LNCaP clone FGC (cell line): ENCODE measurements around the gene NLGN3.

ENCODE experiments used
- DNase-seq: peaks from one replicate; pipeline ENCODE4 v3.0.0-alpha.2; 2011; ENCODE audit warnings: low read depth
- H3K4me3 ChIP-seq: 2 replicates; pipeline ENCODE4 v1.5.1; 2011; ENCODE audit warnings: mild to moderate bottlenecking, low read depth, low read length, control low read depth
- CTCF ChIP-seq: IDR thresholded peaks from 2 replicates; pipeline ENCODE4 v1.5.1; 2012; ENCODE audit warnings: mild to moderate bottlenecking; ENCODE audit not compliant: control insufficient read depth, insufficient read depth; ENCODE audit errors: extremely low read depth

The NLGN3 gene

GRCh38 chrX:71144651-71145050, at the start of gene NLGN3:
NLGN3 (plus strand) TSS chrX:71144841; CDS start chrX:71147750, 2,909 bp downstream.
- TF ChIP-seq CTCF, result no peak
- no peak for DNase-seq
- no peak within 1 kb of the TSS for H3K4me3 ChIP-seq

DNA sequence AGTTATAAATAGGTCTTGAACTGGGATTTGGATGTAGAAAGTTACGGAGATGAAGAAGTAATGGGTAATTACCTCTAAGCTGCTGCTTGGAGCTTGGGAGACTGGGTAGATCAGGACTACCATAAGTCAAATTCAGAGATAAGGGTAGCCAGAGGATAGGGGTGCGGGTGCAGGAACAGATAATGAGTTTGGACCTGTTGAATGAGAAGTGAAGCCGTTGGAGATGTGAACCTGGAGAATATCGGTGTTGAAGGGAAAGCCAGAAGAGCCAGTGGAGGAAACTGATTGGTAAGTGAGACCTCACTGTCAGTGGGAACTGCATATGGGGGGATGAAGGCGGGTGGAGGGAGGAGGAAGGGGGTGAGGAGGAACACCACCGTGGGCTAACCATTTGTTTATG, 49.6 kb upstream of the NLGN3 start:
- no peak for DNase-seq
- no peak for TF ChIP-seq CTCF

DNA sequence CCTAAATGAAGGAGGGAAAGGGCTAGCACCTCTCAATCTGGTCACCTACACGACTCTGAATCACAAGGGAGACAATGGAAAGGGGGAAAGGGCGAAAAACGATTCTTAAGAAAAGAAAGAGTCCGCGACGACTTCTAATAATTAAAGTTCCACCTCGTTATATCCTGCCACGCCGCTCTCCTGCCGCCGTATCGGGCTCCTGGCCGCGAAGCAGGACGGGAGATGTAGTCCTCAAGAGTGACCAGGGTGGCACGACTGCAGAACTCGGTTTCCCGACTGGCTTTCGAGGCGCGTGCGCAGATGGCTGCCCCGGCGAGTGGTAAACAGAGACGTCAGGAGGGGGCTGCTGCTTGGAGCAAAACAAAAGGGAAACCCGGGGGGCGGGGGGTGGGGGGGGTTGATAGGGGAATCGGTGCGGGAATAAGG, 49.1 kb upstream of the NLGN3 start, which contains the start of gene FOXO4:
FOXO4 (plus strand) TSS at position 297 of the 426 bp plus-strand sequence. CDS start 678 bp downstream, outside the sequence.
- TF ChIP-seq CTCF, result no peak
- peak; percentile 56 for DNase-seq
- peak within 1 kb of the TSS; percentile 60 for H3K4me3 ChIP-seq

More for the DNA sequence above, 49.6 kb upstream of the NLGN3 start:
- peak overlapping the region; percentile 60 for H3K4me3 ChIP-seq

DNA sequence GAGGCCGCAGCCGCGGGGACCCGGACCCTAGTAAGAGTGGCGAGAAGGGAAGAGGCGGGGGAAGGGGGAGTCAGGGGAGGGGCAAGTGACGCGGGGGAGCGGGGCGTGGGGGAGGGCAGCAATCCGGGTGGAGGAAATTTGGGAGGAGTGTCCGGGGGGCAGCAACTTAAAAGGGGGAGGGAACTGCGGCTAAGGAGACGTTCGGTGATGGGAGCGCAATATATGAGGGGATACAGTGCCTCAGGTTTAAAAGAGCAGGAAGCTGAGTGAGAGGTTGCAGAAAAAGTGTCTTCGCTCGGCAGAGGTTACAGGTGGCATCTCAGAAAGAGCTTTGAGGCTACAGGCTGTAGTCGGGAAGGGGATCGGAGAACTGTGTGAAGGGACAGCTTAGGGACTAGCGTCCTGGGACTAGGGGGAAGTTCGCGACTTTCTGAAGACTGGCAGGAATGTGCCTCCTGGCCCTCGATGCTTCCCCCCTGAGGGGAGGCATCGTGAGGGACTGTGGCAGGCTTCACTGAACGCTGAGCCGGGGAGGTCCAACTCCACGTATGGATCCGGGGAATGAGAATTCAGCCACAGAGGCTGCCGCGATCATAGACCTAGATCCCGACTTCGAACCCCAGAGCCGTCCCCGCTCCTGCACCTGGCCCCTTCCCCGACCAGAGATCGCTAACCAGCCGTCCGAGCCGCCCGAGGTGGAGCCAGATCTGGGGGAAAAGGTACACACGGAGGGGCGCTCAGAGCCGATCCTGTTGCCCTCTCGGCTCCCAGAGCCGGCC, 48.5 kb upstream of the NLGN3 start:
- no peak for DNase-seq
- TF ChIP-seq CTCF, result no peak

GRCh38 chrX:71096760-71097032, 47.9 kb upstream of the NLGN3 start:
- peak overlapping the region; percentile 60 for H3K4me3 ChIP-seq
- no peak for TF ChIP-seq CTCF
- no peak for DNase-seq

More for the DNA sequence above, 48.5 kb upstream of the NLGN3 start:
- peak overlapping the region; percentile 60 for H3K4me3 ChIP-seq

DNA sequence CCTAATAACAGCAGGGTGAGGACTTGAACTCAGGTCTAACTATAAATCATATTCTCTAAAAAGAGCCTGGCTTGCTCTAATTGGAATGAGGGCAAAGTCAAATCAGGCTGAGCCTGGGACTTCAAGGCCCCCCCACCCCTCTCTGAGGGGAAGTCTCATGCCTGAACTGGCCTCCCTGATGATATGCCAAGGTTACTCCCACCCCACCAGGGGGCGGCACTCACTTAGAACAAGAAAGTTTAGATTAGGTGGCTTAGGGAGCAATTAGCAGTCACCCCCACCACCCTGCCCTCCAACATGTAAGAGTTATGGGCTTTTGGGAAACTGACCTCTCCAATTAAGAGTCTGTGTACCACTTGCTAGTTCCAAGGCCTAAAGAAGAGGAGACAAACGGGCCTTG, 46.3 kb upstream of the NLGN3 start:
- H3K4me3 ChIP-seq, result no peak overlapping the region
- TF ChIP-seq CTCF, result peak; percentile 28
- DNase-seq, result no peak
